MM.1S (cell line): ENCODE data around the gene NHSL2.

Experiments
- CTCF ChIP-seq: fragments of 300-600 bp; sonication (generic); IDR thresholded peaks from 2 replicates; pipeline ENCODE4 v1.5.1; 2016; ENCODE audit warnings: antibody characterized with exemption, low read length, mixed read lengths
- EZH2 ChIP-seq: fragments of 300-600 bp; sonication (generic); optimal IDR thresholded peaks from 2 replicates; pipeline ENCODE3; 2017; ENCODE audit warnings: low read depth, mild to moderate bottlenecking, antibody characterized with exemption, low read length, mixed read lengths
- EZH2phosphoT487 ChIP-seq: fragments of 300-600 bp; sonication (generic); IDR thresholded peaks from 2 replicates; pipeline ENCODE4 v1.6.1; 2018; ENCODE audit warnings: antibody characterized with exemption, low read length

DNA sequence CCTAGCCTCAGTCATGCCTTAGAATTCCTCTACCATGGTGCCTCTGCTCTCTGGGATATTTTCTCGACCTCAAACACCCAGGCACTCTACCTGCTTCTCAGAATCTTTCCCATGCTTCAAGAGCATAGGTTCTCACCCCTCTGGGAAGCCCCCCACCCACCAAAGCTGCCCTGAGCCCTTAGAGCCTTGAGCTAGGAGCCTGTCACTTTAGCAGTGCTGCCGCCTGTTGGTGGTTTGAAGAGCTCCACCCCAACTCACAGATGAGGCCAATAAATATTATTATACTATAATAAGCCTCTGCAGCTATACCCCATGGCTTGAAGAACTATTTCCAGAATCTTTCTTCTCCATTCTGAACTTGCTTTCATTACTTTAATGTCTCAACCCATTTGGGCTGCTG, 111.3 kb downstream of the NHSL2 start:
- TF ChIP-seq CTCF (peak; percentile 46), EZH2phosphoT487 (no peak), EZH2 (no peak)
